Activated T-cell treated with anti-CD3 and anti-CD28 coated beads for 24 hours (primary cell): ENCODE results near the gene ADARB2.

Source experiments
- DNase-seq: peaks from one replicate; pipeline ENCODE4 v3.0.0-alpha.2; 2020; ENCODE audit warnings: low read depth

Gene ADARB2

GRCh38 chr10:1613511-1613910 lies 123.8 kb downstream of the ADARB2 start:
- DNase-seq: no peak

GRCh38 chr10:1612908-1613307 lies 124.4 kb downstream of the ADARB2 start:
- DNase-seq: no peak

GRCh38 chr10:1611936-1612550 lies 125.3 kb downstream of the ADARB2 start:
- DNase-seq: no peak

- no peak for DNase-seq
These were observed 126.1 kb downstream of the ADARB2 start for GRCh38 chr10:1610986-1611770.

- DNase-seq: no peak
These were observed 127.7 kb downstream of the ADARB2 start for GRCh38 chr10:1609648-1609970.

- no peak for DNase-seq
These were observed 128.3 kb downstream of the ADARB2 start for GRCh38 chr10:1608851-1609647.

- no peak for DNase-seq
These were observed 128.9 kb downstream of the ADARB2 start for GRCh38 chr10:1608408-1608807.

GRCh38 chr10:1607466-1607865 lies 129.9 kb downstream of the ADARB2 start:
- no peak for DNase-seq

- DNase-seq: no peak
These were observed 131.1 kb downstream of the ADARB2 start for GRCh38 chr10:1605999-1606940.

GRCh38 chr10:1605121-1605520 lies 132.2 kb downstream of the ADARB2 start:
- no peak for DNase-seq

- no peak for DNase-seq
These were observed 133.1 kb downstream of the ADARB2 start for GRCh38 chr10:1604246-1604645.

GRCh38 chr10:1603181-1603580 lies 134.1 kb downstream of the ADARB2 start:
- no peak for DNase-seq

- DNase-seq: no peak
These were observed 135.3 kb downstream of the ADARB2 start for GRCh38 chr10:1602037-1602484.

GRCh38 chr10:1601406-1601805 lies 135.9 kb downstream of the ADARB2 start:
- no peak for DNase-seq

GRCh38 chr10:1600861-1601260 lies 136.5 kb downstream of the ADARB2 start:
- no peak for DNase-seq

- no peak for DNase-seq
These were observed 138.8 kb downstream of the ADARB2 start for GRCh38 chr10:1598393-1599153.

GRCh38 chr10:1597370-1598146 lies 139.8 kb downstream of the ADARB2 start:
- DNase-seq: no peak

- DNase-seq: no peak
These were observed 140.7 kb downstream of the ADARB2 start for GRCh38 chr10:1596482-1597099.

- DNase-seq: no peak
These were observed 141.6 kb downstream of the ADARB2 start for GRCh38 chr10:1595726-1596125.

- no peak for DNase-seq
These were observed 142.1 kb downstream of the ADARB2 start for GRCh38 chr10:1595242-1595600.
